NCI-H1105 treated with DMSO at 0.1 percent for 48 hours (cell line): ENCODE results near the gene ASTE1.
"Not testable (repeated sequence)": the region's sequence is repeated elsewhere in the genome, so short reads cannot be mapped to it uniquely, and the experiment has no call there.

ENCODE experiments used
- DNase-seq: peaks from one replicate; lab custom pipeline; 2025; lab: John Stamatoyannopoulos, UW

ASTE1 gene

DNA sequence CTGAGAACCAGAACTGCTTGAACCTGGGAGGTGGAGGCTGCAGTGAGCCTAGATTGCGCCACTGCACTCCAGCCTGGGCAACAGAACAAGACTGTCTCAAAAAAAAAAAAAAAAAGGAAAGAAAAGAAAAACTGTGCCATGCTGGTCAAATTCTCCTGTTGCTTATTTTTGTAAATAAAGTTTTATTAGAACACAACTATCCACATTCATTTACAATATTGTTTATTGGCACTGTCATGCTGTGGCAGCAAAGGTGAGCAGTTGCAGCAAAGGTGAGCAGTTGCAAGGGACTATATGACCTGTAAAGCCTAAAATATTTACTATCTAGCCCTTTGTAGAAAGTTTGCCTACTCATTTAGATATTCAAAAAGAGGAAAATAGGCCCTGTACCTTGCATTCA lies 18.3 kb downstream of the ASTE1 start:
- DNase-seq: no peak

DNA sequence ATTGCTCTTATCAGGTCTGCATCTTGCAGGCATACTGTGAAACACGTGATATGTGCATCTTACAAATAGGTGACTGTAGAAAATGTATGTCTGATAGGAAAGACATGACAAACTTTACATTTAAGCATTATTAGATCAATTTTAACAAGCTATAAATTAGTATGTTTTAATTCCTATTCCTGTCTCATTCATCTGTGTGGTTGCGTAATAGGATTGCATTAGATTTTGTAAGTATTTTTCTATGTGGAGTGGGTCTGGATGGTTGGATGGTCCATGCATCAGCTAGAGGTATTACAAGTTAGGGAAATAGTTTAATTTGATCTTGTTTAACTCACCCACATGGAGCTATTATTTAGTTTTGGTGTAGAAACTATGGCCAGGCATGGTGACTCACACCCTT lies 18.8 kb downstream of the ASTE1 start:
- no peak for DNase-seq

DNA sequence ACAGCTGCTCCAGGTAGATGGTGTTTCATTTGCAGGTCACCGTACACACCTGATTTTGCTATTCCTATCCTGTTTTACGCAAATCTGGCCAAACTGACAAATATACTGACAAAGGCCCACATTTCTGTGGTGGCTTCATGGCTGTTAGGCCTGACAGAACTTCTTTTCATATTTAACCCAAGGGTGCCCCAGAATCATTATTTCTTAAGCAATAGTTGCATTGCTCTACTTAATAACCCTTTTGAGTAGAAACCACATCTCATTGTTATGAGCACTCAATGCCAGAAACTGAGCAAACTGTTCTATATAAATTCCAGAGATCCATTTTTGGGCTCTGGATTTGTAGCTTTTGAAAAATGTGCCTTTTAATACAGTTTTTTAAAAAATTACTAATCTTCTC lies 19.4 kb downstream of the ASTE1 start:
- DNase-seq: no peak

DNA sequence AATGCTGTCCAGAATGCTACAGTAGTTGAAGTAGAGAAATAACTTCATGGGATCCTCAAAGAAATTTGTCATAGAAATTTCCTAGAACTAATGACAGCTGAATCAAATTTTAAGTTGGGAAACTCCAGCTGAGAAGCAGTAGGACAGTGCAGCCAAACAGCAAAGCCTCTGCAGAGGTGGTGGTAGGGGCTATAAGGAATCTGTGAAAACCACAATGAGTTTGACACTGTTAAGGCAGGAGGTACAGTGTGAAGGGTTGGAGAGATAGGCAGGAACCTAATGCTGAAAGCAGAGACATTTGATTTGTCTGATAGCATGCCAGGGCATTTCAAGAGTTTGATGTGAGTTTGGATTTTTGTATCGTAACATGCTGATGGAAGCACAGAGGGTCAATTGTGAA lies 22.0 kb downstream of the ASTE1 start:
- DNase-seq: no peak

DNA sequence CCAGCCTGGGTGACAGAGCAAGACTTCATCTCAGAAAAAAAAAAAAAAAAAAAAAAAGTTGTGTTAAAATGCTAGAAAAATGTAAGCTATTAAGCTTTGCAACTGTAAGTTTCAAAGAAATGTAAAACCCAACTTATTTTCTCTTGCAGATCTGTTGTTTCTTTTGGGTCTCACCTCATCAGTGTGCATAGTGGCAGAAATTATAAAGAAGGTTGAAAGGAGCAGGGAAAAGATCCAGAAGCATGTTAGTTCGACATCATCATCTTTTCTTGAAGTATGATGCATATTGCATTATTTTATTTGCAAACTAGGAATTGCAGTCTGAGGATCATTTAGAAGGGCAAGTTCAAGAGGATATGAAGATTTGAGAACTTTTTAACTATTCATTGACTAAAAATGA lies 25.6 kb downstream of the ASTE1 start:
- DNase-seq: no peak

DNA sequence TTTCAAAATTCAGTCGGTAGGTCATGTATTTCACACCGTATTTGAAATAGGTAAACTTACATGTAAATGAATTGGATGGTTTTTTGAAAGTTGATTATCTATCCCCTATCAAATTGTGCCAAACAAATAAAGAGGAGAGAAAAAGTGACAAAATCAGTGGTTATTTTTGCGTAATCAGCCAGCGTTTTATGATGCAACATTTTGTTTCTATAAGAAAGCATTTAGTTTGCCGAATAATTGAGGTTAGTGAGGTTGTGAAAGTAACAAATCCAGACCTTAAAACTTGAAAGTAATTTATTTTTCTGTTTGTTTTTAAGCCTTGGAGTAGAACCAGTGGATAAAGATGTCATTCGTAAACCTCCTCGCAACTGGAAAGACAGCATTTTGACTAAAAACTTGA lies 29.3 kb downstream of the ASTE1 start:
- no peak for DNase-seq

DNA sequence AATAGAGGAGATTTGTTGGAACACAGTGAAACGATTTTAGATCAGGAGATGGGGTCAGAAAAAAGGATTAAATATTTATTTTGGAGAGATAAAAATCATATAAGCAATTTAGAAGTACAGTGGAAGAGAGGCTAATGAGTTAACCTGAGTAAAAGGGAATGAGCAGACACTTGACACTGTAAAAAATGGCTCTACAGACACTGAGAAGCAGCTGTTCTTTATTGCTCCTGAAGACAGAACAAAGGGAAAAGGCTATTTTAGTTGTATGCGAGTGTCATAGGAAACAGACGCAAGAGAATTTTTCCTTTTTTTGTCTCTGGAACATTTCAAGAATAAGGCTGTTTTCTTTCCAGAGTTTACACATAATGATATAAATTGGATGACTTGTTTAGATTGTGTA lies 34.3 kb downstream of the ASTE1 start:
- peak; percentile 34 for DNase-seq

DNA sequence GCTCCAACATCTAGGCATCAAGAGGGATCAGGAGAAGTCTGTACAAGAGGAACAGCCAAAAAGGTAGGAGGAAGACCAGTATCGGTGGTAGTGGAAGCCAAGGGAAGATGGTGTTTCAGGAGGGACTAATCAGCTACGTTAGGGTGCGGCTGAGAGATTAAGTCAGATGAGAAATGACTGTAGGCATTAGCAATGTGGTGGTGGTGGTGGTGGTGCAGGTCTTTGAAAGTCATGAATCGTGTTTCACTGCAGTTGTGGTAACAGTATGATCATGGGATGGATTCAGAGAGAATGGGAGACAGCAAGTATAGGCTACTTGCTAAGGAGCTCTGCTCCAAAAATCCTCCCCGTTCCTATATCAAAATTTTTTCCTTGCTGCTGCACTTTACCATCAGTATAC lies 35.5 kb downstream of the ASTE1 start:
- DNase-seq: no peak

DNA sequence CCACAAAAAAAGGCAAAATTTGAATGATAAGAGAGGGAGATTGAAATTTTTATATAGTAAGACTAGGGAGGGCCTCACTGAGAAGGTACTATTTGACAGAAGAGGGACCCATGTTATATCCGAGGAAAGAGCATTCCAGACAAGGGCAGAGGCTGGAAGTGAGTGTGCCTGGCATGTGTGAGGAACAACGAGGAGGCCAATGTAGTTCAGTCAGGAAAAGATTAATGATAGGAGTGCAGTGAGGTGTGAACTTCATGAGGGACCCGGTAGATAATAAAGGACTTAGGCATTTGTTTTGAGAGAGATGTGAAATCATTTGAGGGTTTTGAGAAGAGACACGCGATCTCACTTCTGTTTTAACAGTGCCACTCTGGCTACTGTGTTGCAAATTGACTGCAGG lies 36.3 kb downstream of the ASTE1 start:
- no peak for DNase-seq

DNA sequence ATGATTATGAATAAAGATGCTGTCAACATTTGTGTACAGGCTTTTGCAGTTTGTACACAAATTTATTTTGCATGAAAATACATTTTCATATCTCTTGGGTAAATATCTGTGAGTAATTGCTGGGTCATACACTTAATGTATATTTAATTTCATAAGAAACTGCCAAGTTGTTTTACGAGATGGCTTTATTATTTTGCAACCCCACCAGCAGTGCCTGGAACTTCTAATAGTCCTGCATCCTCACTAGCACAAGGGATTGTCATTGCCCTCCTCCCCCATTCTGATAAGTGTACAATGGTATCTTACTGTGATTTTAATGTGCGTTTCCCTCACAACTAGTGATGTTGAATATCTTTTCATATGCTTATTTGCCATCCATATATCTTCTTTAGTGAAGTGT lies 45.2 kb downstream of the ASTE1 start:
- no peak for DNase-seq

DNA sequence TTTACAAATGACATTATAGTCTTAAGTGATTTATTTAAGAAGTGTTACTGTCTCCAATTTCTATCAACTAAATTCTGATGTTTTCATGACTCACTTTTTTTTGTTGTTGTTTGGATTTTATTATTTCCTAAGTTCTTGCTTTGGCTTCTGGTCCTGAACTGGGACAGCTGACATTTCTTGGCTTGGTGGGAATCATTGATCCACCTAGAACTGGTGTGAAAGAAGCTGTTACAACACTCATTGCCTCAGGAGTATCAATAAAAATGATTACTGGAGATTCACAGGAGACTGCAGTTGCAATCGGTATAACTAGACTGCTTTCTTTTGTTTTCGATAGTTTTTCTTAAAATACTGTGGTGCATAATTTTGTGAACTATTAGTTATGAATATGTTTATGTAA lies 47.5 kb downstream of the ASTE1 start:
- no peak for DNase-seq

DNA sequence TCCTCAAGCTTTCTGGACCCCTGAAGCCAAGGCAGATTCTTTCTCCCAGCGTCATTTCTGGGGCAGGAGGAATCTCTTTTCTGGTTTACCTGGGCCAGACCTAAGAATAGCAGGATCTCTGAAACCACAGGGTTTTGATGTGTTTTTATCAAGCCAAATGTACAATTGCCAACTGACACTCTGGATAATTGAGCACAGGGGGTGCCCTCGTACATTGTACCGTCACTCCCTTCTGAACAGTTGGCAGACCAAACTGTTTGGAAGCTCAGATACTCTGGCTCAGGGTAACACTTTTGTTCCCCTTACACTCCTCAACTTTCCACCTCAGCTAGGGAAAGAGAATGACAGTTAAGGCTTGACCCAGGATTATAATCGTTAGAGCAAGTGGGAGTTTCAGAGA lies 49.9 kb downstream of the ASTE1 start:
- DNase-seq: no peak

DNA sequence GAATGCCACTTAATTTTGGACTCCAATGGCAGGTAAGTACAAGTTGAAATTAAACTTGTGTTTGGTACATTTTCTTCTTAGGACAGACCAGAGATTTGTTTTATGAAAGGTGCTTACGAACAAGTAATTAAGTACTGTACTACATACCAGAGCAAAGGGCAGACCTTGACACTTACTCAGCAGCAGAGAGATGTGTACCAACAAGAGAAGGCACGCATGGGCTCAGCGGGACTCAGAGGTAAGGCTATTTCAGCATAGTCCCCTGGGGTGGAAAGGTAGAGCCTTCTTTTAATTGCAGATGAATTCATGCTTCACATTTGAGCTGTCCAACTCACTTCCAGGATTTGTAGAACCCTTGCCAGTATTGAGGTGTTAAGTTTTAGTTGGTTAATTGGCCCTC lies 51.4 kb downstream of the ASTE1 start:
- no peak for DNase-seq

DNA sequence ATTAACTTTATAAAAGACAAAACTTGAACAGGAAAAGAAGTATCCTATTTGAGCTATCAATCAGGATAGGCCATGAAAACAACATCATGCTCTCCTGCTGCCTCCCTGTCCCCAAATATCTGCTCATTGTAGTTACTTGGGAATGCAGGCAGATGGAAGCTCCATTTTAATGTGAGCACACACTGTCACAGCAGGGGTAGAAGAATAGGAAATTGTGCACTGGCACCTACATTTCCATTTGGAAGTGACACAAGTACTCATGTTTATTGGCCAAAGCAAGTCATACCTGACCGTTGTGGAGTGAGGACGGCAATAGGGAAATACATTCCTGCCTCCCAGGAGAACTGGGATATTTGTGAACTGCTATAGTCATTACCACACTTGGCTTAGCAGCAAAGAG lies 52.4 kb downstream of the ASTE1 start:
- DNase-seq: no peak

DNA sequence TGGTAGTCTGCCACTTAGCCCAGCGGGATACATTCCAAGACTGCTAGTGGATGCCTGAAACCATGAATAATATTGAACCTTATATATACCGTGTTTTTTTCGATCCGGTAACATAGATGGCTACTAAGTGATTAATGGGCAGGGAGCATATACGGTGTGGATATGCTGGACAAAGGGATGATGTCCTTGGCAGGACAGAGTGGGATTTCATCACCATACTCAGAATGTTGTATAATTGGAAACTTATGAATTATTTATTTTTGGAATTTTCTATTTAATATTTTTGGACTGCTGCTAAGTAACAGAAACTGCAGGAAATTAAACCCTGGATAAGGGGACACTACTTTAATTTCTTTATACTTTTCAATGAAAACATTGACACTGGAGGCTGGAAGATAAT lies 53.2 kb downstream of the ASTE1 start:
- DNase-seq: no peak

DNA sequence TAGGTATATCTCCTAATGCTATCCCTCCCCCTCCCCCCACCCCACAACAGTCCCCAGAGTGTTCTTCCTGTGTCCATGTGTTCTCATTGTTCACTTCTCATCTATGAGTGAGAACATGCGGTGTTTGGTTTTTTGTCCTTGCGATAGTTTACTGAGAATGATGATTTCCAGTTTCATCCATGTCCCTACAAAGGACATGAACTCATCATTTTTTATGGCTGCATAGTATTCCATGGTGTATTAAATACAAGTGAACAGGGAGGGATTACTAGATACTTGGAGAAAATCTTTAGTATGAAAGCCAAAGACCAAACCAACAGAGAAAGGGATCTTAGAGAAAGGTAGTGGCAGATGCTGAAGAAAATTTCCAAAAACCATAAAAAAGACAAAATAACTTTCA lies 54.0 kb downstream of the ASTE1 start:
- not testable (repeated sequence) for DNase-seq

DNA sequence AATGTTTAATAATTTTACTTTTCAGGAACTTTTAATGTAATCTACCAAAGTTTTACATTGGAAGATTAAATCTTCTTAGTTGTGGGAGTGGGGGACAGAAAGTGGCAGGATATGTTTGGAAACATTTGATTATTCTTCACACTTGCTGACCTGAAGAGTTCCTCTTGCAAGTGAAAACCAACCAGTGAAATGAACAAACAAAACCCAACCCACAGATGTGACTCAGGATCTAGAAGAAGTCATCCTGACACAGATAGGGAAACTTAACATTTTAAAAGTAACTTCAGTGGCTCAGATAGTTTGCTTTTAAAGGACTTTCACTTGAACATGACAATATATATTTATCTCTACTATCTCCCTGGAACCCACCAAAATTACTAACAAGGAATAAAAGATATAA lies 55.4 kb downstream of the ASTE1 start:
- DNase-seq: no peak

DNA sequence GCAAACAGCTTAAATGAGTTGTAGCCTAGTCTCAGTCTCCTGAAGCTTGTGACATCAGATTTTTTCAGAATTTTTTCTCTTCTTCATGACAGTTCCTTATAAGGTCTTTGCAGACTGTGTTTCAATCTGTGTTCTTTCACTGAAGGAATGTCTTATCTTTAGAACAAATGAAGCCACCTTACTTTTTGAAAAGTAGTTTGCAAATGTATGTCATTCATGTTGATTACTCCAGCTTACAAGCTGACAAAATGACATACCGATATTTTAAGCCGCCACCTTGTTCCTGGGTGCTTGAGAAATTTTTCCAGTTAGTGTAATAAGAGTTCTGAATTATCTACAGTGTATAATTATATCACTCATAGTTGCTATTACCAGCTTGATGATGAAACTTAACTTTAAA lies 57.0 kb downstream of the ASTE1 start:
- DNase-seq: no peak

DNA sequence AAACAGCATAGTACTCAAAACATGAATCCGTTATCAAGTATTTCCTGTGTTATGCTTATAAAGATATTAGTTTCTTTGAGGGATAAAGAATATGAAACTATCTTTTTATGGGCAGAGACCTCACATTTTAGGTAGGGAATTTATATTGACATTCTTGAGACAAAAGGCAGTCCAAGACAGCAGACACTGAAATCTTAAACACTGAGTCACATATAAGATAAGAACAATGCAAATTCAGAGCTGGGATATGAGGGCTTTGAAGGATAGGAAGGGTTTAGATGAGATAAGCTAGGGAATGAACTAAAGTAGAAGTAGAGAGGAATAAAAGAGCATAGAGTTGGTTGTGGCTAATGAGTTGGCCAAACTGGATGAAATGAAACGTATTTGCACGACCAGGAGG lies 58.4 kb downstream of the ASTE1 start:
- no peak for DNase-seq

DNA sequence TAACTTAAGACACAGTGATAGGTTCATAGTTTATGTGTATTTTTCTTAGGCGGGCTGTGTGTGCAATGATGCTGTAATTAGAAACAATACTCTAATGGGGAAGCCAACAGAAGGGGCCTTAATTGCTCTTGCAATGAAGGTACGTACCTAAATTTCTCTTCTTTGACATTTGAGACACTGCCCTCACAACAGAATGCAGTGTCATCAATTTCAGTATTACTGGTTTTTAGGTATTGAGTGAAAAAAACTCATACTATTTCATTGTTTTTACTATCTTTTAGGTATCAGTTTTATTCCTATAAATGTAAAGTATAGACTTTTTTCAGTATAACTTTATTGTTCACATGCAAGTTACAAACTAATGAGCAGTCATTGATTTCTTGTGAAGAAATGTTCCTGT lies 59.3 kb downstream of the ASTE1 start:
- no peak for DNase-seq

DNA sequence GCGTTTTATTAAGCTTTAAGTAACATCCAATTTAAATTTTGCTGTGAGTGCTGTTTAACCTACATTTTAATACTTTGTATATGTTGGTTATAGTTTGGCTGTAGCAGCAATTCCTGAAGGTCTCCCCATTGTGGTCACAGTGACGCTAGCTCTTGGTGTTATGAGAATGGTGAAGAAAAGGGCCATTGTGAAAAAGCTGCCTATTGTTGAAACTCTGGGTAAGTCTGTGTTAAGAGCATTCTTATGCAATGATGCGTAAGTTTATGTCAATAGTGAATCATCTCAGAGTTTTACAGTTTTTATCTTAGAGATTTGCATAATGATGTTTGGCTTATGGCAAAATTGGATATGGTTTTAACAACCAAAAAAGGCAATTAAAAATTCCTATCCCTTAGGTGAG lies 62.7 kb downstream of the ASTE1 start:
- DNase-seq: no peak
